H1 (cell line): ENCODE data around the gene PRPF40B. TPM values are rescaled to one million over a fixed set of nuclear protein-coding genes. Genes with fewer than 3 reads are reported as not detected.
A peak's percentile ranks its signal among the peaks of the same experiment; 100 is the strongest.

ENCODE experiments used
- CTCF ChIA-PET: fragments of 300-600 bp; sonication (Branson Sonifier 250); formaldehyde crosslinking; loops from one replicate; lab custom pipeline; 2021; ENCODE audit not compliant: partially characterized antibody; lab: Charles Lee
- POLR2A ChIA-PET: fragments of 300-600 bp; sonication (Branson Sonifier 250); formaldehyde crosslinking; loops from one replicate; lab custom pipeline; 2021; ENCODE audit warnings: inconsistent platforms; ENCODE audit not compliant: partially characterized antibody; lab: Charles Lee
- DNase-seq, 2 experiments: peaks; one replicate each; pipeline versions ENCODE4 v3.0.0 to v3.0.0-alpha.2; 2010 to 2022; ENCODE audit warnings: low spot score in 2 of 2, low read depth in 1 of 2, mixed read lengths in 1 of 2
- FAIRE-seq: peaks from 2 replicates; lab custom pipeline; 2011; peaks lifted over from hg19 to GRCh38; lab: Jason Lieb, UNC
- H2AFZ ChIP-seq: 2 replicates; pipeline ENCODE4 v1.8.1; 2012; ENCODE audit warnings: low read length, inconsistent platforms
- H2AK5ac ChIP-seq: 2 replicates; pipeline ENCODE4 v1.6.1; 2013; ENCODE audit warnings: low read depth, low read length
- H2BK120ac ChIP-seq: replicated peaks from 2 replicates; pipeline ENCODE3; 2013; ENCODE audit warnings: low read depth, low read length, inconsistent platforms
- H2BK12ac ChIP-seq: 2 replicates; pipeline ENCODE4 v1.6.1; 2013; ENCODE audit warnings: low read depth, low read length
- H2BK15ac ChIP-seq: 2 replicates; pipeline ENCODE4 v1.6.1; 2013; ENCODE audit warnings: low read length
- H2BK20ac ChIP-seq: 2 replicates; pipeline ENCODE4 v1.6.1; 2013; ENCODE audit warnings: low read length
- H2BK5ac ChIP-seq: 2 replicates; pipeline ENCODE4 v1.6.1; 2013; ENCODE audit warnings: low read depth, low read length
- H3K14ac ChIP-seq: 2 replicates; pipeline ENCODE4 v1.6.1; 2013; ENCODE audit warnings: inconsistent platforms; ENCODE audit not compliant: insufficient read length
- H3K18ac ChIP-seq: 2 replicates; pipeline ENCODE4 v1.6.1; 2013; ENCODE audit warnings: low read length; ENCODE audit errors: extremely low read depth
- H3K23ac ChIP-seq: 2 replicates; pipeline ENCODE4 v1.6.1; 2013; ENCODE audit warnings: inconsistent platforms; ENCODE audit not compliant: insufficient read length
- H3K23me2 ChIP-seq: 2 replicates; pipeline ENCODE4 v1.6.1; 2013; ENCODE audit warnings: low read depth, low read length
- H3K27ac ChIP-seq: 2 replicates; pipeline ENCODE4 v1.6.1; 2011; ENCODE audit warnings: low read depth, low read length, inconsistent platforms
- H3K27me3 ChIP-seq, 4 experiments: replicated peaks in 1 of 4; 1 replicate in 1 of 4; 2 replicates in 3 of 4; pipeline versions ENCODE4 v1.6.1 to v1.8.1; 2011 to 2013; ENCODE audit warnings: low read length in 3 of 4, mild to moderate bottlenecking in 3 of 4, inconsistent platforms in 2 of 4, mixed read lengths in 2 of 4, moderate library complexity in 1 of 4; ENCODE audit not compliant: control insufficient read depth in 3 of 4, insufficient read depth in 3 of 4; ENCODE audit errors: extremely low read depth in 1 of 4
- H3K36me3 ChIP-seq, 4 experiments: 2 replicates each; pipeline versions ENCODE4 v1.6.1 to v1.8.1; 2011 to 2013; ENCODE audit warnings: mild to moderate bottlenecking in 4 of 4, low read length in 3 of 4, moderate library complexity in 2 of 4, control low read depth in 1 of 4, inconsistent platforms in 1 of 4; ENCODE audit not compliant: insufficient read depth in 4 of 4, control insufficient read depth in 2 of 4
- H3K4ac ChIP-seq: replicated peaks from 2 replicates; pipeline ENCODE3; 2013; ENCODE audit warnings: low read length, low read depth, mixed read lengths, inconsistent platforms; ENCODE audit not compliant: insufficient read length
- H3K4me1 ChIP-seq, 4 experiments: replicated peaks in 1 of 4; 1 replicate in 1 of 4; 2 replicates in 3 of 4; pipeline versions ENCODE4 v1.6.1 to v1.8.1; 2011 to 2013; ENCODE audit warnings: low read length in 3 of 4, inconsistent platforms in 2 of 4, mixed read lengths in 1 of 4; ENCODE audit not compliant: insufficient read depth in 4 of 4, control insufficient read depth in 3 of 4
- H3K4me2 ChIP-seq, 2 experiments: 2 replicates each; pipeline versions ENCODE4 v1.6.1 to v1.8.1; 2011 to 2013; ENCODE audit warnings: low read depth in 2 of 2, low read length in 2 of 2, control low read depth in 1 of 2, inconsistent platforms in 1 of 2, mild to moderate bottlenecking in 1 of 2; ENCODE audit not compliant: insufficient read depth in 1 of 2
- H3K4me3 ChIP-seq, 4 experiments: fragments of 200-600, 300-600 bp in 1 of 4; sonication (generic), shearing (Covaris generic), sonication (Bioruptor Twin) in 1 of 4; 2 replicates each; pipeline versions ENCODE4 v1.5.1 to v1.8.1; 2011 to 2016; ENCODE audit warnings: low read length in 4 of 4, low read depth in 3 of 4, control low read depth in 2 of 4, inconsistent platforms in 2 of 4, mild to moderate bottlenecking in 2 of 4, mixed read lengths in 1 of 4, moderate library complexity in 1 of 4; ENCODE audit not compliant: insufficient read depth in 2 of 4; ENCODE audit errors: extremely low read depth in 1 of 4
- H3K56ac ChIP-seq: replicated peaks from 2 replicates; pipeline ENCODE3; 2013; ENCODE audit warnings: low read depth, mild to moderate bottlenecking, mixed read lengths, low read length, inconsistent platforms; ENCODE audit not compliant: insufficient read length
- H3K79me1 ChIP-seq: 2 replicates; pipeline ENCODE4 v1.6.1; 2013; ENCODE audit warnings: low read depth, low read length, control low read depth
- H3K79me2 ChIP-seq, 2 experiments: 2 replicates each; pipeline versions ENCODE4 v1.6.1 to v1.8.1; 2012 to 2013; ENCODE audit warnings: low read length in 2 of 2, mild to moderate bottlenecking in 2 of 2, inconsistent platforms in 1 of 2; ENCODE audit not compliant: insufficient read depth in 2 of 2, control insufficient read depth in 1 of 2
- H3K9ac ChIP-seq, 4 experiments: replicated peaks in 1 of 4; 1 replicate in 1 of 4; 2 replicates in 3 of 4; pipeline versions ENCODE4 v1.6.1 to v1.8.1; 2011 to 2013; ENCODE audit warnings: low read depth in 3 of 4, low read length in 3 of 4, control low read depth in 2 of 4, mild to moderate bottlenecking in 2 of 4, moderate library complexity in 2 of 4, inconsistent platforms in 1 of 4; ENCODE audit errors: extremely low read depth in 1 of 4
- H3K9me3 ChIP-seq, 2 experiments: 2 replicates each; pipeline versions ENCODE4 v1.6.1 to v1.8.1; 2012 to 2013; ENCODE audit warnings: mild to moderate bottlenecking in 2 of 2, moderate library complexity in 2 of 2, control low read depth in 1 of 2, inconsistent platforms in 1 of 2, low read depth in 1 of 2, low read length in 1 of 2, mixed read lengths in 1 of 2; ENCODE audit not compliant: insufficient read depth in 2 of 2
- H4K20me1 ChIP-seq, 2 experiments: replicated peaks in 1 of 2; 2 replicates each; pipeline versions ENCODE3 to v1.8.1; 2011 to 2013; ENCODE audit warnings: inconsistent platforms in 2 of 2, low read length in 2 of 2, mild to moderate bottlenecking in 1 of 2; ENCODE audit not compliant: insufficient read depth in 2 of 2, control insufficient read depth in 1 of 2
- H4K5ac ChIP-seq: 2 replicates; pipeline ENCODE4 v1.6.1; 2013; ENCODE audit warnings: low read length, low read depth, mixed read lengths, inconsistent platforms; ENCODE audit not compliant: insufficient read length
- H4K8ac ChIP-seq: 2 replicates; pipeline ENCODE4 v1.8.0; 2013; ENCODE audit warnings: mild to moderate bottlenecking, moderate library complexity, low read length, inconsistent platforms; ENCODE audit not compliant: insufficient read depth; ENCODE audit errors: extremely low read depth
- H4K91ac ChIP-seq: replicated peaks from 2 replicates; pipeline ENCODE3; 2013; ENCODE audit warnings: low read length, mixed read lengths, inconsistent platforms; ENCODE audit not compliant: insufficient read length
- CEBPB ChIP-seq: IDR thresholded peaks from 2 replicates; pipeline ENCODE4 v1.6.1; 2012; ENCODE audit warnings: low read depth, low read length
- HDAC2 ChIP-seq, 2 experiments: fragments of 300-600 bp in 1 of 2; sonication (generic) in 1 of 2; IDR thresholded peaks; 2 replicates each; pipeline ENCODE4 v1.6.1; 2011 to 2012; ENCODE audit warnings: low read depth in 2 of 2, low read length in 2 of 2, mild to moderate bottlenecking in 2 of 2, moderate library complexity in 2 of 2, borderline replicate concordance in 1 of 2, inconsistent platforms in 1 of 2
- JUND ChIP-seq: IDR thresholded peaks from 2 replicates; pipeline ENCODE4 v1.6.1; 2011; ENCODE audit warnings: mild to moderate bottlenecking, improper control_type of control experiment, low read length
- KDM5A ChIP-seq: fragments of 200-600 bp; IDR thresholded peaks from 2 replicates; pipeline ENCODE4 v1.7.1; 2012; ENCODE audit warnings: mild to moderate bottlenecking, low read length, inconsistent platforms, mixed read lengths
- WGBS, 2 experiments: shearing (Covaris generic) in 1 of 2; methylation state at CpG; one replicate each; pipeline versions ENCODE4 v1.1.6 to v1.1.7; 2013 to 2015; ENCODE audit warnings: low lambda C conversion rate in 2 of 2, mixed read lengths in 2 of 2, inconsistent platforms in 1 of 2, low coverage in 1 of 2, missing lambda C conversion rate in 1 of 2; ENCODE audit not compliant: insufficient replicate concordance in 2 of 2, insufficient coverage in 1 of 2, insufficient read length in 1 of 2; ENCODE audit errors: extremely low coverage in 1 of 2, missing lambda C conversion rate in 1 of 2; 5-methylcytosine and 5-hydroxymethylcytosine counted together
- polyA plus RNA-seq, 7 experiments: library from polyadenylated mRNA; depleted of rRNA in 3 of 7; stranded (reverse) in 5 of 7; unstranded in 2 of 7; fragments of >200 nt in 5 of 7; fragments of 200-250 nt in 2 of 7; gene quantifications; 1 replicate in 5 of 7; 2 replicates in 1 of 7; 4 replicates in 1 of 7; pipeline versions ENCODE4 v1.2.1 to v1.2.3, GENCODE V29; 2011 to 2013; ENCODE audit warnings: missing spikeins in 2 of 7, mixed read lengths in 2 of 7
- total RNA-seq: library from RNA; stranded (reverse); fragmentation: NEBNext Ultra II Directional; extraction: Animal tissue kit (Norgen Biotek cat#: 25700); gene quantifications from 2 replicates; pipeline ENCODE4 v1.2.1, GENCODE V29; 2021
- TF ChIP-seq, protein P1 (sequence below): IDR thresholded peaks from 2 replicates; pipeline ENCODE4 v1.6.1; 2012; ENCODE audit warnings: inconsistent platforms

Gene PRPF40B
- total and polyA plus RNA-seq, 2 of the 8 experiments (the other 6 are each of a cell fraction or from before 2014, with no cell fraction given), result 14.4 to 24.4 TPM

DNA sequence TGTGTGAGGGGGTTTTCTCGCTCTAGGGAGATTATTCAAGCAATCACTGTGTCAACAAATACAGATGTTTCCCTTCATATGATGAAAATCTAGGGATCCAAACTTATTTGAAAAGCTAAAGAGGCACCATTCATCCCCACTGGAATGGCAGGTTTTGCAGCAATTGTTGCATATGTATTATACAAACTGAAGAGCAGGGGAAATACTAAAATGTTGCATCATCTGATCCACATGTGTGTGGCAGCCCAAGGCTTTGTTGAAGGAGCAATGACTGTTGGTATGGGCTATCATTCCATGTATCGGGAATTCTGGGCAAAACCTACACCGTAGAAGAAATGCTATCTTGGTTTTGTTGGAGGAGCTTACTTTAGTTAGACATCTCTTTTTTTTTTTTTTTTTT, 4.1 kb upstream of the PRPF40B start:
- Histone ChIP-seq H3K18ac (no peak overlapping the region; the same call in 1 of the 2 replicates), H3K79me1 (no peaks in the 10 kb centered on the region), H3K9ac (no peak overlapping the region), H3K4me3 (no peak overlapping the region), H2AK5ac (no peak overlapping the region), H3K14ac (no peak overlapping the region), H3K79me2 (no peaks in the 10 kb centered on the region), H2BK20ac (no peak overlapping the region), H3K4me1 (peaks cover 0 to 6% (median 3%) of the 10 kb centered on the region in 4 experiments; a peak in 6 of 7 replicates), H2AFZ (peak overlapping the region; percentile 76), H4K5ac (no peak overlapping the region), H4K20me1 (no peaks in the 10 kb centered on the region), H2BK120ac (no peak overlapping the region), H2BK15ac (no peak overlapping the region), H3K4me2 (no peak overlapping the region), H3K9me3 (no peaks in the 10 kb centered on the region; a peak in 1 of 4 replicates), H4K8ac (no peak overlapping the region), H4K91ac (no peak overlapping the region), H3K27ac (no peak overlapping the region), H3K56ac (no peak overlapping the region), H3K4ac (no peak overlapping the region), H3K23ac (no peak overlapping the region), H3K27me3 (no peaks in the 10 kb centered on the region), H2BK12ac (0 out of 2 replicates have a peak overlapping the region, but pooled peaks have one; percentile 60), H2BK5ac (no peak overlapping the region), H3K36me3 (no peaks in the 10 kb centered on the region), H3K23me2 (peaks cover 15% of the 10 kb centered on the region; the same call in 1 of the 2 replicates)
- no peak for DNase-seq
- TF ChIP-seq KDM5A (no peak), JUND (no peak), HDAC2 (IDR thresholded peaks at IDR 0.05; ENCODE audit: borderline replicate concordance in 1 of 2, low read depth in 2 of 2, low read length in 2 of 2) (no peak), CEBPB (peak; percentile 34; the same call in 1 of the 2 replicates)
- TF ChIP-seq, protein P1, sequence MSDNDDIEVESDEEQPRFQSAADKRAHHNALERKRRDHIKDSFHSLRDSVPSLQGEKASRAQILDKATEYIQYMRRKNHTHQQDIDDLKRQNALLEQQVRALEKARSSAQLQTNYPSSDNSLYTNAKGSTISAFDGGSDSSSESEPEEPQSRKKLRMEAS, result 0 out of 2 replicates have a peak, but pooled peaks have one; percentile 23
- FAIRE-seq, result no peak
- 89% methylated on average over 3 of the region's 3 CpGs; no CpG with 5 or more reads in 1 of the 2 experiments for WGBS, 2 experiments
- ChIA-PET POLR2A (interaction anchor here (0.6 to 1.2 kb wide), 3 partner anchors 15 to 142 kb away, joined by 3 read pairs; no protein-coding TSS in a partner anchor), CTCF (interaction anchor here (0.6 to 2.8 kb wide), 7 partner anchors 17 to 1547 kb away, joined by 3 to 10 read pairs (median 3); no protein-coding TSS in a partner anchor)
